ENCODE data around the gene AKR7A3. TPM values are rescaled to one million over a fixed set of nuclear protein-coding genes. Genes with fewer than 3 reads are reported as not detected.
A peak's percentile ranks its signal among the peaks of the same experiment; 100 is the strongest.
"Not testable (repeated sequence)": the region's sequence is repeated elsewhere in the genome, so short reads cannot be mapped to it uniquely, and the experiment has no call there.

Gene AKR7A3
- total and polyA plus RNA-seq, 2 experiments from 2014 or later: 0.11 to 0.18 TPM

DNA sequence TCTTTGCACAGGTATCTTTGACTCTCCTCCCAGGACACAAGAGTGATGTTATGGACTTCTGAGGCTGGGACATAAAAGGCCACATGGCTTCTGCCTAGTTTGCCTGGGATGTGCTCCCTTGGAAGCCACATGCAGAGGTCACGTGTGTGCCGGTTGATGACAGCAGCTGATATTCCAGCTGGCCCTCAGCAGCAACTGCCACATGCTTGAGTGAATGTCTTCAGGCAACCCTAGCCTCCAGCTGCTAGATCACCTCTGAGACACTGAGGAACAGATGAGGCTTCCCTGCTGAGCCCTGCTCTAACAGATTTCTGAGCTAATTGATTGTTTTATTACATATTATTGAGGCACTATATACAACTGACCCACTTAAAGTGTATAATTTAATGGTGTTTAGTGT lies 11.6 kb upstream of the AKR7A3 start:
- Histone ChIP-seq H3K4me3 (no peak overlapping the region), H3K4me2 (ENCODE audit: unreplicated experiment) (no peak overlapping the region), H4K20me1 (ENCODE audit: insufficient read depth) (no peaks in the 10 kb centered on the region), H3K9me3 (ENCODE audit: low read depth) (no peaks in the 10 kb centered on the region), H3F3A (ENCODE audit: insufficient read depth) (no peaks in the 10 kb centered on the region), H3K4me1 (ENCODE audit: insufficient read depth) (no peaks in the 10 kb centered on the region), H3K27me3 (replicated peaks; ENCODE audit: insufficient read depth) (no peaks in the 10 kb centered on the region), H3K9me2 (ENCODE audit: insufficient read depth) (no peaks in the 10 kb centered on the region), H3K36me3 (ENCODE audit: low read depth) (peaks cover 19% of the 10 kb centered on the region; the same call in 1 of the 2 replicates), H2AFZ (no peak overlapping the region), H3K27ac (no peak overlapping the region), H3K9ac (no peak overlapping the region), H3K79me2 (ENCODE audit: insufficient read depth) (no peaks in the 10 kb centered on the region)
- WGBS, 2 experiments (ENCODE audit: low coverage in 1 of 2, low lambda C conversion rate in 2 of 2, missing lambda C conversion rate in 2 of 2): 50 to 64% methylated on average over 2 of the region's 2 CpGs
- TF ChIP-seq EZH2phosphoT487 (IDR thresholded peaks at IDR 0.05; ENCODE audit: insufficient read depth, low read depth) (no peak), EZH2 (IDR thresholded peaks at IDR 0.05; ENCODE audit: insufficient read depth, poor library complexity, severe bottlenecking) (no peak)
- no peak for DNase-seq
- in situ Hi-C loops (cut with MboI): no loop called here

DNA sequence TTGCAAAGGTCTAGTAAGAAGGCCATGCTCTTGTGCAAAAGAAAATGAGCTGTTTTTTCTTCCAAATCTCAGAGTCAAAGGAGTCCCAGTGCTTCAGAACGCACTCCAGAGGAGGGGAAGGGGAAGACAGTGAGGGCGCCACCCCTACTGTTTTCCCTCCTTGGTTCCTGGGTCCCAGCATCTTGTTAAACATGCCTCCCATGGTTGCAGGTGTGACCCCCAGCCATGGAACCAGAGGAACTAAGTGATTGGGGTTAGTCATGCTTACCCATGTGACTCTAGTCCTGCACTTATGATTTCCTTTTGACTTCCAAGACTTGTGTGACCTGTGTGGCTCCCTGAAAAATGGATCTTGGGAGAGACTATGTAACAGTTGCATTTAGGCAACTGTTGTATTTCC lies 6.1 kb upstream of the AKR7A3 start:
- H2AFZ ChIP-seq: no peak overlapping the region
- 85 to 96% methylated on average over 2 of the region's 2 CpGs for WGBS, 2 experiments (ENCODE audit: low coverage in 1 of 2, low lambda C conversion rate in 2 of 2, missing lambda C conversion rate in 2 of 2)
- TF ChIP-seq EZH2 (IDR thresholded peaks at IDR 0.05; ENCODE audit: insufficient read depth, poor library complexity, severe bottlenecking): no peak
- no peak for TF ChIP-seq EZH2phosphoT487 (IDR thresholded peaks at IDR 0.05; ENCODE audit: insufficient read depth, low read depth)
- H3K27me3 ChIP-seq (replicated peaks; ENCODE audit: insufficient read depth): no peaks in the 10 kb centered on the region
- H4K20me1 ChIP-seq (ENCODE audit: insufficient read depth): no peaks in the 10 kb centered on the region
- no peak overlapping the region for H3K27ac ChIP-seq
- no peaks in the 10 kb centered on the region for H3K4me1 ChIP-seq (ENCODE audit: insufficient read depth)
- no peaks in the 10 kb centered on the region for H3K9me2 ChIP-seq (ENCODE audit: insufficient read depth)
- H3F3A ChIP-seq (ENCODE audit: insufficient read depth): no peaks in the 10 kb centered on the region
- no peak overlapping the region for H3K9ac ChIP-seq
- H3K79me2 ChIP-seq (ENCODE audit: insufficient read depth): no peaks in the 10 kb centered on the region
- in situ Hi-C loops (cut with MboI): no loop called here
- no peak for DNase-seq
- no peak overlapping the region for H3K4me2 ChIP-seq (ENCODE audit: unreplicated experiment)
- no peak overlapping the region for H3K4me3 ChIP-seq
- no peaks in the 10 kb centered on the region for H3K9me3 ChIP-seq (ENCODE audit: low read depth)
- no peaks in the 10 kb centered on the region for H3K36me3 ChIP-seq (ENCODE audit: low read depth)

DNA sequence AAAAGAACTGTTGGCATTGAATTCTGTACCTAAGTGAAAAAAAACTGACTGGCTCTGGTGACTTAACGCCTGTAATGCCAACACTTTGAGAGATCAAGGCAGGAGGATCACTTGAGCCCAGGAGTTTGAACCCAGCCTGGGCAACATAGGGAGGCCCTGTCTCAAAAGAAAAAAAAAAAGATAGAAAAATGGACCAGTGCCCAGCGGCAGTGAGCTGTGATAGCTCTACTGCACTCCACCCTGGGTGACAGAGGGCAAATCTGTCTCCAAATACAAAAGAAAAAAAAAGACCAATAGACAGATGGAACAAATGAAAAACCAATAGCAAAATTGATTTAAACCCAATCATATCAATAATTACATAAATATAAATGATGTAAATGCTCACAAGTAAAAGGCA lies 674 bp upstream of the AKR7A3 start:
- no peak overlapping the region for H3K27ac ChIP-seq
- in situ Hi-C loops (cut with MboI): no loop called here
- peak; percentile 10 for DNase-seq
- H3K4me1 ChIP-seq (ENCODE audit: insufficient read depth): no peaks in the 10 kb centered on the region
- no peaks in the 10 kb centered on the region for H3K36me3 ChIP-seq (ENCODE audit: low read depth)
- H4K20me1 ChIP-seq (ENCODE audit: insufficient read depth): no peaks in the 10 kb centered on the region
- TF ChIP-seq EZH2phosphoT487 (IDR thresholded peaks at IDR 0.05; ENCODE audit: insufficient read depth, low read depth) (no peak), EZH2 (IDR thresholded peaks at IDR 0.05; ENCODE audit: insufficient read depth, poor library complexity, severe bottlenecking) (no peak)
- 16 to 18% methylated on average over 2 of the region's 2 CpGs for WGBS, 2 experiments (ENCODE audit: low coverage in 1 of 2, low lambda C conversion rate in 2 of 2, missing lambda C conversion rate in 2 of 2)
- peak overlapping the region; percentile 91 for H3K4me2 ChIP-seq (ENCODE audit: unreplicated experiment)
- peak overlapping the region; percentile 74 for H3K4me3 ChIP-seq
- peak overlapping the region; percentile 29; the same call in 1 of the 2 replicates for H3K9ac ChIP-seq
- peak overlapping the region; percentile 82 for H2AFZ ChIP-seq
- H3F3A ChIP-seq (ENCODE audit: insufficient read depth): no peaks in the 10 kb centered on the region
- H3K79me2 ChIP-seq (ENCODE audit: insufficient read depth): no peaks in the 10 kb centered on the region
- H3K9me3 ChIP-seq (ENCODE audit: low read depth): no peaks in the 10 kb centered on the region
- no peaks in the 10 kb centered on the region for H3K9me2 ChIP-seq (ENCODE audit: insufficient read depth)
- H3K27me3 ChIP-seq (replicated peaks; ENCODE audit: insufficient read depth): no peaks in the 10 kb centered on the region

DNA sequence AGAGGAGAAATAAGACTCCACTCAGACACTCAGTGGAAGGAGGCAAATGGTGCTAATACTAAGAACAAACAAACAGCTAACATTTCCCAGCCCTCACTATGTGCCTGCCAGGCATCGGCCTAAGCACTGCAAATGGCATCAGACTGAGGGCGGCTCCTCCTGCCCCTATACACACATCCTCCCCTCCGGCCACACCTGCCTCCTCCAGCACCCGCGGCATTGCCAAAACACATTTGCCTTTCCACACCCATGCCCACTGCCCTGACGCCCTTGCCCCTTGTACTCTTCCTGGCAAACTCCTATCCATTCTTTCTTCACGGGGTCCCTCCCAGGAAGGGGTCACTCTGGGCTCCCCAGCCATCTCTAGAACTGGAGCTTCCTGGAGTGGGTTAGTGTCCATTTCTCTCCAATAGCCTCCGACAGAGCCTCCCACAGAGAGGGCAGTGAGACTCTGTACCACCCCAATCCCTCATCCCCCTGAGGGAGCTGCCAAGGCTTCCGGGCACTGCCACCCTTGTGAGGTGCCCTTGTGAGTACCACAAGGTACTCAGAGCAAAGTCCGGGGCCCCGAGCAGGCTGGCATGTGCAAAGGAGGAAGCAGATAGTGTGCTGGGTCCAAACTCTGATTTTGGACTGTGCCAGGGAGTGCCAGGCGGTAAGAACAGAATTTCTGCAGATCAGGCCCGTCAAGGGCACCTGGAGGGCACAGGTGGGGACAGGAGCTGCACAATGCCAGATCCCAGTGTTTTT lies 959 bp downstream of the AKR7A3 start:
- Histone ChIP-seq H3K27ac (no peak overlapping the region), H2AFZ (no peak overlapping the region), H4K20me1 (ENCODE audit: insufficient read depth) (no peaks in the 10 kb centered on the region), H3K9me2 (ENCODE audit: insufficient read depth) (no peaks in the 10 kb centered on the region), H3K9me3 (ENCODE audit: low read depth) (no peaks in the 10 kb centered on the region), H3K79me2 (ENCODE audit: insufficient read depth) (no peaks in the 10 kb centered on the region), H3K4me3 (no peak overlapping the region), H3K4me2 (ENCODE audit: unreplicated experiment) (no peak overlapping the region), H3K27me3 (replicated peaks; ENCODE audit: insufficient read depth) (no peaks in the 10 kb centered on the region), H3K9ac (no peak overlapping the region), H3F3A (ENCODE audit: insufficient read depth) (no peaks in the 10 kb centered on the region), H3K36me3 (ENCODE audit: low read depth) (no peaks in the 10 kb centered on the region), H3K4me1 (ENCODE audit: insufficient read depth) (no peaks in the 10 kb centered on the region)
- in situ Hi-C loops (cut with MboI): no loop called here
- TF ChIP-seq EZH2 (IDR thresholded peaks at IDR 0.05; ENCODE audit: insufficient read depth, poor library complexity, severe bottlenecking): no peak
- 95 to 97% methylated on average over 13 of the region's 13 CpGs for WGBS, 2 experiments (ENCODE audit: low coverage in 1 of 2, low lambda C conversion rate in 2 of 2, missing lambda C conversion rate in 2 of 2)
- DNase-seq: no peak

DNA sequence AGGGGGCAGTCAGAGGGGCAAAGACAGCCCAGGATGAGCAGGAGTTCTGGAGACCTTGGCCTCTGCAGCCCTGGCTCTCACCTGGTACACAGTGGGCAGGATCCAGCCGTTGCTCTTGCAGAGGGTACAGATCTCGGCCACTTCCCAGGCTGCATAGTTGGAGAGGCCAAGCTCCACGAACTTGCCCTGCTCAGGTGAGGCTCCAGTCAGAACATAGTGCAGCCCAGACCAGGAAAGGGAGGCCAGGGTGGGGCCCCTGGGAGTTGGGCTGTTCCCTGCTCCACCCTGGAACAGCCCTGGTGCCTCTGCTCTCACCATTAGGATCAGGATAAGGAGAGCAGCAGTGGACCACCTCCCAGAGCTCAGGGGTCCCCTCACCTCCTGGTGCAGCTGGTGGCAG lies 2.8 kb downstream of the AKR7A3 start:
- H3K79me2 ChIP-seq (ENCODE audit: insufficient read depth); H3K4me3 ChIP-seq; H3K9me3 ChIP-seq (ENCODE audit: low read depth); H3K4me1 ChIP-seq (ENCODE audit: insufficient read depth); DNase-seq; H2AFZ ChIP-seq; in situ Hi-C loops (cut with MboI); H3K4me2 ChIP-seq (ENCODE audit: unreplicated experiment); H3F3A ChIP-seq (ENCODE audit: insufficient read depth); H3K9me2 ChIP-seq (ENCODE audit: insufficient read depth); H3K27me3 ChIP-seq (replicated peaks; ENCODE audit: insufficient read depth); H4K20me1 ChIP-seq (ENCODE audit: insufficient read depth); H3K36me3 ChIP-seq (ENCODE audit: low read depth); H3K27ac ChIP-seq; H3K9ac ChIP-seq: not testable (repeated sequence)
- WGBS, 2 experiments (ENCODE audit: low coverage in 1 of 2, low lambda C conversion rate in 2 of 2, missing lambda C conversion rate in 2 of 2): 46 to 50% methylated on average over 3 of the region's 3 CpGs

DNA sequence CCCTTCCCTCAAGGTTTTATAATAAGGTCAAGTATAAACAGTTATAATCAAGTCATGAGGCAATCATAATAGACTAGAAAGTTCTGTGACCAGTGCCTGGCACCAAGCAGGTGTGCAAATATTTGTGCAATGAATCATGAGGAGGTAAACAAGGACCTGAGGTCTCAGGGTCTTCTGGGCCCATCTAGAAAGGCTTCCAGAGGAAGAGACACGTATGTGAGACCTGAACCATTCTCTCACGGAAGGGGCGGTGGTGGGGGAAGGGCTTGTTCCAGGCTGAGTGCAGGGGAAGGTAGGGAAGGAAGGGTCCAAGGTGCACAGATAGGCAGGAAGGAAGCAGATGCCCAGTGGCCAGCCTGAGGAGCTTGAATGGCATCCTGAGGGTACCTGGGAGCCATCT lies 3.2 kb downstream of the AKR7A3 start:
- H3K9me2 ChIP-seq (ENCODE audit: insufficient read depth): not testable (repeated sequence)
- WGBS, 2 experiments (ENCODE audit: low coverage in 1 of 2, low lambda C conversion rate in 2 of 2, missing lambda C conversion rate in 2 of 2): 75 to 96% methylated on average over 3 of the region's 3 CpGs

More for the DNA sequence above, 3.2 kb downstream of the AKR7A3 start:
- in situ Hi-C loops (cut with MboI); H3F3A ChIP-seq (ENCODE audit: insufficient read depth); H3K9me3 ChIP-seq (ENCODE audit: low read depth); H3K4me2 ChIP-seq (ENCODE audit: unreplicated experiment); H2AFZ ChIP-seq; H3K9ac ChIP-seq; DNase-seq; H3K4me3 ChIP-seq; H3K79me2 ChIP-seq (ENCODE audit: insufficient read depth); H3K27me3 ChIP-seq (replicated peaks; ENCODE audit: insufficient read depth); H3K27ac ChIP-seq; H4K20me1 ChIP-seq (ENCODE audit: insufficient read depth); H3K4me1 ChIP-seq (ENCODE audit: insufficient read depth); H3K36me3 ChIP-seq (ENCODE audit: low read depth): not testable (repeated sequence)
